Measurements from ENCODE around the gene SLC9A3. TPM values are rescaled to one million over a fixed set of nuclear protein-coding genes. Genes with fewer than 3 reads are reported as not detected.

Gene SLC9A3
- total RNA-seq, 4 donors from 2014 or later = 2.4 to 3.8 (median 3.5) TPM

GRCh38 chr5:459562-460272 lies 64.5 kb downstream of the SLC9A3 start:
- Histone ChIP-seq H3K36me3 (peaks cover 6 to 98% (median 36%) of the 10 kb centered on the region in 3 donors), H3K27me3 (no peaks in the 10 kb centered on the region), H3K27ac (peak overlapping the region in 3 of 4 donors; percentile 22 to 78 (median 26)), H3K4me1 (peaks cover 7 to 52% (median 9%) of the 10 kb centered on the region in 3 donors), H3K4me3 (no peak overlapping the region), H3K9me3 (no peaks in the 10 kb centered on the region)
- intact Hi-C loops (cut with DNase I) = no loop called here
- 87 to 89% methylated on average over 16 to 18 of the region's 24 CpGs for WGBS, 2 donors
- no peak for DNase-seq
- TF ChIP-seq, protein P1, sequence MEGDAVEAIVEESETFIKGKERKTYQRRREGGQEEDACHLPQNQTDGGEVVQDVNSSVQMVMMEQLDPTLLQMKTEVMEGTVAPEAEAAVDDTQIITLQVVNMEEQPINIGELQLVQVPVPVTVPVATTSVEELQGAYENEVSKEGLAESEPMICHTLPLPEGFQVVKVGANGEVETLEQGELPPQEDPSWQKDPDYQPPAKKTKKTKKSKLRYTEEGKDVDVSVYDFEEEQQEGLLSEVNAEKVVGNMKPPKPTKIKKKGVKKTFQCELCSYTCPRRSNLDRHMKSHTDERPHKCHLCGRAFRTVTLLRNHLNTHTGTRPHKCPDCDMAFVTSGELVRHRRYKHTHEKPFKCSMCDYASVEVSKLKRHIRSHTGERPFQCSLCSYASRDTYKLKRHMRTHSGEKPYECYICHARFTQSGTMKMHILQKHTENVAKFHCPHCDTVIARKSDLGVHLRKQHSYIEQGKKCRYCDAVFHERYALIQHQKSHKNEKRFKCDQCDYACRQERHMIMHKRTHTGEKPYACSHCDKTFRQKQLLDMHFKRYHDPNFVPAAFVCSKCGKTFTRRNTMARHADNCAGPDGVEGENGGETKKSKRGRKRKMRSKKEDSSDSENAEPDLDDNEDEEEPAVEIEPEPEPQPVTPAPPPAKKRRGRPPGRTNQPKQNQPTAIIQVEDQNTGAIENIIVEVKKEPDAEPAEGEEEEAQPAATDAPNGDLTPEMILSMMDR (IDR thresholded peaks at IDR 0.05) = no peak
- TF ChIP-seq POLR2A (IDR thresholded peaks at IDR 0.05) = no peak

- 37 to 57% methylated on average over 17 of the region's 17 CpGs for WGBS, 2 donors
- H3K36me3 ChIP-seq = peaks cover 6 to 98% (median 28%) of the 10 kb centered on the region in 3 donors
- DNase-seq = no peak
Observed at GRCh38 chr5:458547-459353, 65.5 kb downstream of the SLC9A3 start.

DNA sequence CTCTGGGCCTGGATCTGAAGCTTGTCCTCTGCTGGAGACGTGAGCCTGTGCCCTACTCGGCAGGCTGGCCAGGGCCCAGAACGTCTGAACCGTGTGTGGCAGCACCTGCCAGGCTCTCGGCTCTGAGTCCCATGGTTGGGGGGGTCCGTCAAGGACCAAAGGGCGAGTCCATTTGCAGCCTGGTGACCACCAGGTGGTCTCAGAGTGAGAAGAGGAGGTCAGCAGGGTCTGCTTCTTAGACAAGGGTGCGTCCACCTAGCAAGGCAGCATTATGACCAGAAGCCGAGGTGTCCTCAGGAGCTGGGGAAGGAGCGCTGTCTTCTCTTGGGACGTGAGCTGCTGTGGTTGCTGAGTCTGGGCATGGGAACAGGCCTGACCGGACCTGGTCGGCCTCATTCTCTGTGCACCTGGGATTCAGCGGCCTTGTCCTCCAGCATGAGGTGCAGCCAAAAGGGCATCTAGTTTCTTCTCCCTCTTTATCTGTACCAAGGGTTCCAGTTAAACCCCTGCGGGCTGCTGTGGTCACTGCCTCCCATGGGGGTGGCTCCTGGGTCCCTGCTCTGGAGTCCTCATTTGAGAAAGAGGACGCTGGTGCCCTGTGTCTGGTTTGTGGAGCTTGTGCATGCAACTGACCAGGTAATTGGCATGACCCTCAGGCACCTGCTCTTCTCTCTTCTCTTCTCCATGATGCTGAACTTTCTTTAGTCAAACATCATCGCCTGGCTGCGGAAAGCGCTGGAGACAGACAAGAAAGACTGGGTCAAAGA lies 66.9 kb downstream of the SLC9A3 start:
- peak overlapping the region in 2 of 4 donors; percentile 67 to 78 for H3K27ac ChIP-seq
- no peak for TF ChIP-seq POLR2A (IDR thresholded peaks at IDR 0.05)
- TF ChIP-seq, protein P1 (IDR thresholded peaks at IDR 0.05) = no peak
- H3K4me1 ChIP-seq = peaks cover 21 to 73% (median 26%) of the 10 kb centered on the region in 3 donors
- no peaks in the 10 kb centered on the region for H3K27me3 ChIP-seq
- 83 to 93% methylated on average over 1 to 3 of the region's 19 CpGs for WGBS, 2 donors
- intact Hi-C loops (cut with DNase I) = no loop called here
- H3K4me3 ChIP-seq = no peak overlapping the region
- DNase-seq = no peak
- H3K36me3 ChIP-seq = peaks cover 6 to 98% (median 27%) of the 10 kb centered on the region in 3 donors
- peaks cover 0 to under 1% (median 0%) of the 10 kb centered on the region in 3 donors for H3K9me3 ChIP-seq

More at GRCh38 chr5:458547-459353, 65.5 kb downstream of the SLC9A3 start:
- intact Hi-C loops (cut with DNase I) = no loop called here
- H3K27ac ChIP-seq = peak overlapping the region; percentile 48 to 78 (median 60)
- no peaks in the 10 kb centered on the region for H3K9me3 ChIP-seq
- H3K4me1 ChIP-seq = peaks cover 10 to 61% (median 16%) of the 10 kb centered on the region in 3 donors
- no peaks in the 10 kb centered on the region for H3K27me3 ChIP-seq
- TF ChIP-seq, protein P1 (IDR thresholded peaks at IDR 0.05) = no peak
- TF ChIP-seq POLR2A (IDR thresholded peaks at IDR 0.05) = no peak
- no peak overlapping the region for H3K4me3 ChIP-seq

DNA sequence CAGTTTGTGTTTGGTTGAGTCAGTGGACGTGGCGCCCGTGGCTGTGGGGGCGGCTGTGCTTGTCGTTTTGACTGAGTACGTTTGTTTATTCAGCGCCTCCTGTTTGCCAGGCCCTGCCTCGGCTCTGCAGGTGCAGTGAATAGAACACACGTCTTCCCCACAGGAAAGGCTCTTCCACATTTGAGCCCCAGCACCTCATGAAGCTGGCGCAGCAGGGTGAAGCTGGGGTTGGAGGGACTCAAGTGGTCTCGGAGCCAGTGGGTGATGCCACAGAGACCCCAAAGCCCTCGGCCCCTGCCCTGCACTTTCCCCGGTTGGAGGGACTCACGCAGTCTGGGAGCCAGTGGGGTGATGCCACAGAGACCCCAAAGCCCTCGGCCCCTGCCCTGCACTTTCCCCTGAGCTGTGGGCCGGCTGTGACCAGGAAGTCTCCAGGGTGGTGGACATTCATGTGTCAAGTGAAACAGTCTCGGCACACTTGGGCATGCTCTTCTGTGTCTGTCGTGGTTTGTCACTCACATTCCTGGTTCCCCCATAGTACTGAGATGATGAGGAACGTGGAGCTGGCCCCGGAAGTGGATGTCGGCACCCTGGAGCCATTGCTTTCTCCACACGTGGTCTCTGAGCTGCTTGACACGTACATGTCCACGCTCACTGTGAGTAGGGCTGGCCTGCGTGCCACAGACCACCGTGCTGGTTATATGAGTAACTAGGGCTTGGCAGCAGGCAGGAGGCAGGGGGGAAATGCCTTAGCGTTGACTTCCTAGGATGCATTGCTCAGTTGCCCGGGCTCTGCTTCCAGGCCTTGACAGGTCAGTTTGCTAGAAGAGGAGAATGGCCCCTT lies 67.7 kb downstream of the SLC9A3 start:
- intact Hi-C loops (cut with DNase I) = no loop called here
- H3K9me3 ChIP-seq = peaks cover 0 to 8% (median 7%) of the 10 kb centered on the region in 3 donors
- H3K4me3 ChIP-seq = no peak overlapping the region
- TF ChIP-seq, protein P1 (IDR thresholded peaks at IDR 0.05) = no peak
- TF ChIP-seq POLR2A (IDR thresholded peaks at IDR 0.05) = no peak
- no peaks in the 10 kb centered on the region for H3K27me3 ChIP-seq
- H3K4me1 ChIP-seq = peaks cover 21 to 73% (median 26%) of the 10 kb centered on the region in 3 donors
- DNase-seq = no peak
- no peak overlapping the region for H3K27ac ChIP-seq
- 68 to 80% methylated on average over 11 to 21 of the region's 28 CpGs for WGBS, 2 donors
- H3K36me3 ChIP-seq = peaks cover 0 to 98% (median 23%) of the 10 kb centered on the region in 3 donors

Measured in esophagus squamous epithelium (tissue), 5 donors.